GM12864 (cell line): ENCODE results near the gene TMEM120B.
A peak's percentile ranks its signal among the peaks of the same experiment; 100 is the strongest.

Source experiments
- DNase-seq: peaks from one replicate; pipeline ENCODE4 v3.0.0-alpha.2; 2011; ENCODE audit warnings: low read depth
- H3K4me3 ChIP-seq: 2 replicates; pipeline ENCODE4 v1.5.1; 2011; ENCODE audit warnings: mild to moderate bottlenecking, low read depth, low read length, control low read depth
- TF ChIP-seq, protein P1 (sequence below): IDR thresholded peaks from 2 replicates; pipeline ENCODE4 v1.5.1; 2011; ENCODE audit warnings: low read depth, mild to moderate bottlenecking, moderate library complexity, low read length, control low read depth, inconsistent platforms; ENCODE audit errors: missing control alignments

TMEM120B gene

DNA sequence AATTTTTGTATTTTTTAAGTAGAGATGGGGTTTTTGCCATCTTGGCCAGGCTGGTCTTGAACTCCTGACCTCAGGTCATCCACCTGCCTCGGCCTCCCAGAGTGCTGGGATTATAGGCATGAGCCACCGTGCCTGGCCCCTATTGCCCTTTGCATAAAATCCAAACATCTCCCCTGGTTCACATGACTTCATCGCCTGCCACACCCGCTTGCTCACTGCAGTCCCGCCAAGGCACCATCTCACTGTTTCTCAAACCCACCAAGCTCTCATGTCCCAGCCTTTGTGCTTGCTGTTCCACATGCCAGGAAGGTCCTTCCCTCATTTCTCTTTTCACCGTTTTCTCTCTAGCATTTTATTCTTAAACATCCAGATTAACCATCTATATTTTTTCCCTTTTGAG is 71.2 kb downstream of the TMEM120B start:
- DNase-seq: no peak
- no peak overlapping the region for H3K4me3 ChIP-seq
- TF ChIP-seq, protein P1, sequence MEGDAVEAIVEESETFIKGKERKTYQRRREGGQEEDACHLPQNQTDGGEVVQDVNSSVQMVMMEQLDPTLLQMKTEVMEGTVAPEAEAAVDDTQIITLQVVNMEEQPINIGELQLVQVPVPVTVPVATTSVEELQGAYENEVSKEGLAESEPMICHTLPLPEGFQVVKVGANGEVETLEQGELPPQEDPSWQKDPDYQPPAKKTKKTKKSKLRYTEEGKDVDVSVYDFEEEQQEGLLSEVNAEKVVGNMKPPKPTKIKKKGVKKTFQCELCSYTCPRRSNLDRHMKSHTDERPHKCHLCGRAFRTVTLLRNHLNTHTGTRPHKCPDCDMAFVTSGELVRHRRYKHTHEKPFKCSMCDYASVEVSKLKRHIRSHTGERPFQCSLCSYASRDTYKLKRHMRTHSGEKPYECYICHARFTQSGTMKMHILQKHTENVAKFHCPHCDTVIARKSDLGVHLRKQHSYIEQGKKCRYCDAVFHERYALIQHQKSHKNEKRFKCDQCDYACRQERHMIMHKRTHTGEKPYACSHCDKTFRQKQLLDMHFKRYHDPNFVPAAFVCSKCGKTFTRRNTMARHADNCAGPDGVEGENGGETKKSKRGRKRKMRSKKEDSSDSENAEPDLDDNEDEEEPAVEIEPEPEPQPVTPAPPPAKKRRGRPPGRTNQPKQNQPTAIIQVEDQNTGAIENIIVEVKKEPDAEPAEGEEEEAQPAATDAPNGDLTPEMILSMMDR: no peak

DNA sequence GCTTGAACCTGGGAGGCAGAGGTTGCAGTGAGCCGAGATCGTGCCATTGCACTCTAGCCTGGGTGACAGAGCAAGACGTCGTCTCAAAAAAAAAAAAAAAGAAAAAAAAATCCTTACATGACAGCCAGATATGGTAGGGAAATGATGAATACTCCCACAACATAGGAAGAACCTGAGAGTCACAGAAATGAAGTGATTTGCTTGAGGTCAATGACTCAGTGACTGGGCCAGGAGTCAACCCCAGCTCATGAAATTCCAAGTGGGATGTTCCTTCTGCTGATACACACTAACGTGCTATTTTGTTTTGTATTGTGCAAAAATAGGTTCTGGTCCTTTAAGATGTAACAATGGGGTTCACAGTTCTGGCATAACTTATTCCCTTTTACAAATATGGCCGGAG is 71.9 kb downstream of the TMEM120B start:
- no peak for DNase-seq
- TF ChIP-seq, protein P1: no peak
- no peak overlapping the region for H3K4me3 ChIP-seq

DNA sequence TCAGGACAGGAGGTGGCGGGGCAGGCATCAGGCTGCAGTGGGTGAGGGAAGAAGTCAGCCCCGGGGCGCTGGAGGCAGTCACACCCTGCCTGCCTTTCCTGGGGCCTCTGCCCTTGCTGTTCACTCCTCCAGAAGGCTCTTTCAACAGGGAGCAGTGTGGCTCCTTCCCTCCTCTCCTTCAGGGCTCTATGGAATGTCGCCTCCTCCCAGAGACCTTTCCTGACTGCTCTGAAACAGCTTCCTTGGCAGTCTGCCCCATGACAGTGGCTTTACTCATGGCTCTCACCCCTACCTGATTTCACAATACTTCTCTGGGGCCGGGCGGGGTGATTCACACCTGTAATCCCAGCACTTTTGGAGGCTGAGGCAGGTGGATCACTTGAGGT is 73.9 kb downstream of the TMEM120B start:
- TF ChIP-seq, protein P1: no peak
- no peak for DNase-seq
- no peak overlapping the region for H3K4me3 ChIP-seq

DNA sequence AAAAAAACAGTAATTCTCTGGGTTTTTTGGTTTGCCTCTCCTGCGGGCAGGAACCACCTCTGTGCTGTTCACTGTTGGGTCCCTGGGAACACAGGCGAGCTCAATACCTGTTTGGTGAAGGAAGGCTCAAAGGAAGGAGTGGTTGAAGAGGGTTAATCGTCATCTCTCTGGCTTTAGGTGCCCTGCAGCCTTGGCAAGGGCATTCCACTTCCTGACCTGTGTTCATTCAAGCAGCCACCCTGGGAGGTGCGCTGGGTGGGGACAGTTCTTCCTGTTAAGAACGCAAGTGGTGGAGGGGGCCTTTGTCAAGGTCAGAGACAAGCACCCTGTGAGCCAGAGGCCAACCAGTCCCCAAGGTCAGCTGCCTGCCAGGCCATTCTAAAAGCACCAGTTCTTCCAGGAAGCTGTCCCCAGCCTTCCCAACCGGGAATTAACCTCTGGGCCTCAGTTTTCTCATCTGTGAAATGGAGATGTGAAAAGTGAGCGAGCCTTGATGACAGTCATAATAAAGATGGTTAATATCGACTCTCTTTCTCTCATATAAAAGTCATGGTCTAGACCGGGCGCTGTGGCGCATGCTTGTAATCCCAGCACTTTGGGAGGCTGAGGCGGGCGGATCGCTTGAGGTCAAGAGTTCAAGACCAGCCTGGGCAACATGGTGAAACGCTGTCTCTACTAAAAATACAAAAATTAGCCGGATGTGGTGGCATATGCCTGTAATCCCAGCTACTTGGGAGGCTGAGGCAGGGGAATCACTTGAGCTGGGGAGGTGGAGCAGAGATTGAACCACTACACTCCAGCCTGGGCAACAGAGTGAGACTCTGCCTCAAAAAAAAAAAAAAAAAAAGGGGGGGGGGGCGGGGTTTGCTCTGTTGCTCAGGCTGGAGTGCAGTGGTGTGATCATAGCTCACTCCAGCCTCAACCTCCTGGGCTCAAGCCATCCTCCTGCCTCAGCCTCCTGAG is 74.8 kb downstream of the TMEM120B start:
- no peak overlapping the region for H3K4me3 ChIP-seq
- TF ChIP-seq, protein P1: no peak
- no peak for DNase-seq

DNA sequence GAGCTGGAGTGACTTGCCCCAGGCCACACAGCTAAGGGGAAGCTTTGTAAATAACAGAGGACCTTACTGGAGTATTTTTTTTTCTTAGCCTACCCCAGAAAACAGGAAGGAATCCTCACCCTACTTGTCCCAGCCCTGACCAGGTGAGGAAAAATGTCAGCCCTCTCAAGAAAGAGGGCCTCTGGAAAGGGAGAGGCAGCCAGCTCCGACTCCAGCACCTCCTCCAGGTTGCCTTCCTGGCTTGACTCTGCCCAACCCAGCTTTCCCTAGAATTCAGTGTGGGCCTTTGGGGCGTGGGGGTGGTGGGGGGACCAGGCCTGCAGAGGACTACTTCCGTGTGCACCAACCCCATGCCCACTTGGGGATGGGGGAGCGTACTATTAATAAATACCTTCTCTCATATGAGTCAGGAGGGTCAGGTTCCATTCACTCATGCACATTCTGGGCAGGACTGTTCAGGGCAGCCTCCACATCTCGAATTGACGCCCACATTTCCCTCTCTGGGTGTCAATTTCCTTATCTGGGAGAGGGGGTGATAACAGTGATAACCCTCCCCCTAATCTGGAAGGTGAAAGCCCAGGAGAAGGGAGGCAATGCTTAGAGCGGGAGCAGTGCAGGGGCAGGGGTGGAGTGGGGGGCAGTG is 75.7 kb downstream of the TMEM120B start:
- no peak for DNase-seq
- TF ChIP-seq, protein P1: no peak
- H3K4me3 ChIP-seq: no peak overlapping the region; the same call in 1 of the 2 replicates

DNA sequence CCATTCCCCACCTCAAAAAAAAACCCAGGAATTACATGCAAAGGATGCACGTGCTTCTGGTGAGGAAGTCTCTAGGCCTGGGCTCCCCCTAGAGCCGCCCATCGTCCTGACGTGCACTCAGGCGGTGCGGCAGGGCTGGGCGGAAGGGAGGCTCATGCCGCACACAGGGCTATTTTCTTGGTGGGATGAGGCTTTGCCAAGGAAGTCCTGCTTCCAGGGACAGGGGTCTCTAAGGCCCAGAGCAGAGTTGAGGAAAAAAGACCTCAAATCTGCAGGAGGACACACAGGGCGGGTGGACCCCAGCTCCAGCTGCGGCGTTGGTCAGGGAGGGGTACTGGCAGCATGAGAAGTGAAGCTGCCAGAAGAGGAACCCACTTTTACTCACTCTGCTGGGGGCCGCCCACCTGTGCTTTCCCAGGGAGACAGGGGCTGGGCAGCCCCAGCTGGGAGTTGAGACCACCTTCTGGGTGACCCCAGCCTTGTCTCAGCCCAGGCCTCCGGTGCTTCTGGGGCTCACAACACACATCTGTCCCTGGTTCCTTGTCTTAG is 76.8 kb downstream of the TMEM120B start:
- TF ChIP-seq, protein P1: no peak
- no peak for DNase-seq
- peak overlapping the region; percentile 43 for H3K4me3 ChIP-seq
